ENCODE measurements around the gene SLC22A5.
"Not testable (repeated sequence)": the region's sequence is repeated elsewhere in the genome, so short reads cannot be mapped to it uniquely, and the experiment has no call there.

Gene SLC22A5

GRCh38 chr5:132388244-132389050, 18.9 kb downstream of the SLC22A5 start:
- DNase-seq = no peak

GRCh38 chr5:132389051-132389331, 19.5 kb downstream of the SLC22A5 start:
- no peak for DNase-seq

GRCh38 chr5:132389585-132390286, 20.2 kb downstream of the SLC22A5 start:
- peak; percentile 100 for DNase-seq

- DNase-seq = no peak
Measured at GRCh38 chr5:132391247-132391646, 21.7 kb downstream of the SLC22A5 start.

GRCh38 chr5:132391870-132392269, 22.4 kb downstream of the SLC22A5 start:
- no peak for DNase-seq

- no peak for DNase-seq
Measured at GRCh38 chr5:132392411-132392810, 22.9 kb downstream of the SLC22A5 start.

GRCh38 chr5:132392978-132393825, 23.7 kb downstream of the SLC22A5 start:
- DNase-seq = no peak

- no peak for DNase-seq
Measured at GRCh38 chr5:132394667-132395259, 25.3 kb downstream of the SLC22A5 start.

GRCh38 chr5:132396589-132397031, 27.1 kb downstream of the SLC22A5 start:
- no peak for DNase-seq

GRCh38 chr5:132397224-132397623, 27.7 kb downstream of the SLC22A5 start:
- DNase-seq = no peak

- not testable (repeated sequence) for DNase-seq
Measured at GRCh38 chr5:132397936-132398675, 28.6 kb downstream of the SLC22A5 start.

- DNase-seq = not testable (repeated sequence)
Measured at GRCh38 chr5:132404041-132404440, 34.5 kb downstream of the SLC22A5 start.

- DNase-seq = no peak
Measured at GRCh38 chr5:132405646-132406045, 36.1 kb downstream of the SLC22A5 start.

GRCh38 chr5:132406144-132406783, 36.8 kb downstream of the SLC22A5 start:
- DNase-seq = no peak

GRCh38 chr5:132407970-132408369, 38.5 kb downstream of the SLC22A5 start:
- DNase-seq = no peak

GRCh38 chr5:132408456-132408855, 38.9 kb downstream of the SLC22A5 start:
- no peak for DNase-seq

- no peak for DNase-seq
Measured at GRCh38 chr5:132408965-132409364, 39.5 kb downstream of the SLC22A5 start.

GRCh38 chr5:132410451-132411303, 41.2 kb downstream of the SLC22A5 start:
- peak; percentile 26 for DNase-seq

- DNase-seq = no peak
Measured at GRCh38 chr5:132411304-132412013, 41.9 kb downstream of the SLC22A5 start.

GRCh38 chr5:132413567-132413966, 44.1 kb downstream of the SLC22A5 start:
- no peak for DNase-seq

Data from amniotic stem cell (primary cell).